Measurements from ENCODE around the gene AACS. TPM values are rescaled to one million over a fixed set of nuclear protein-coding genes. Genes with fewer than 3 reads are reported as not detected.

Gene AACS
- total RNA-seq (2021) (46.8 and 48.5 TPM in 2 replicates), Bru-seq, nascent RNA (percentile 67 among the genes with signal in this experiment), BruChase-seq, experiment 1, labeled RNA remaining after a 2-hour chase (percentile 63 among the genes with signal in this experiment), BruChase-seq, experiment 2, labeled RNA remaining after a 6-hour chase (percentile 62 among the genes with signal in this experiment)
- long read RNA-seq, transcript AACS-201 (18 exons, 3,316 nt): major isoform, 30 of 54 reads
- long read RNA-seq, partial matches to known transcripts: 21 of 54 reads
- long read RNA-seq, other reads (novel, unspliced or antisense): 3 of 54 reads

- H3K9me3 ChIP-seq (ENCODE audit: insufficient read depth, low read depth): no peaks in the 10 kb centered on the region
- no peaks in the 10 kb centered on the region for H3K27me3 ChIP-seq (ENCODE audit: insufficient read depth, low read depth)
- H3K4me2 ChIP-seq: peak within 1 kb of the TSS; percentile 95
- BruUV-seq (replicated peaks): no TSS peak
- no peaks in the 10 kb centered on the region for H3K36me3 ChIP-seq (ENCODE audit: low read depth)
- no peak for TF ChIP-seq CTCF (conservative IDR thresholded peaks at IDR 0.05)
- TF ChIP-seq EZH2 (IDR thresholded peaks at IDR 0.05; ENCODE audit: low read depth): no peak
- H4K20me1 ChIP-seq (ENCODE audit: insufficient read depth): no peaks in the 10 kb centered on the region
- peaks cover 19% of the 10 kb centered on the region for H3K79me2 ChIP-seq (ENCODE audit: low read depth)
- peak within 1 kb of the TSS; percentile 84 for H2AFZ ChIP-seq
- POLR2A ChIA-PET (ENCODE audit: unreplicated experiment): interaction anchor here (0.7 kb wide), 1 partner anchor 1707 kb away, joined by 4 read pairs; no protein-coding TSS in a partner anchor
- no peak within 1 kb of the TSS for H3K27ac ChIP-seq
- H3K4me3 ChIP-seq: peak within 1 kb of the TSS; percentile 90
- peaks cover 16% of the 10 kb centered on the region; the same call in 1 of the 2 replicates for H3K4me1 ChIP-seq (replicated peaks; ENCODE audit: insufficient read depth)
- intact Hi-C loops (cut with micrococcal nuclease; ENCODE audit: unreplicated experiment): loop anchor here (1.0 to 10.0 kb wide), 2 partner anchors 16 to 70 kb away; partner anchors contain the start of gene BRI3BP
- H3K9me2 ChIP-seq (ENCODE audit: insufficient read depth): no peaks in the 10 kb centered on the region
- no peaks in the 10 kb centered on the region for H3F3A ChIP-seq (ENCODE audit: insufficient read depth, low read depth)
- CTCF ChIA-PET: no interaction called here
- DNase-seq: peak; percentile 37 to 66
Observed at GRCh38 chr12:125065021-125065918, at the start of gene AACS. AACS (plus strand) TSS chr12:125065435; CDS start chr12:125065585, 150 bp downstream.

- no TSS peak for BruUV-seq (replicated peaks)
- Histone ChIP-seq H3K9me2 (ENCODE audit: insufficient read depth) (no peaks in the 10 kb centered on the region), H3K36me3 (ENCODE audit: low read depth) (0 out of 2 replicates have a peak, but pooled peaks cover 3% of the 10 kb centered on the region), H3F3A (ENCODE audit: insufficient read depth, low read depth) (no peaks in the 10 kb centered on the region), H4K20me1 (ENCODE audit: insufficient read depth) (no peaks in the 10 kb centered on the region), H3K4me1 (replicated peaks; ENCODE audit: insufficient read depth) (no peaks in the 10 kb centered on the region), H3K27ac (no peak overlapping the region), H3K4me2 (no peak overlapping the region), H2AFZ (no peak overlapping the region), H3K4me3 (no peak overlapping the region), H3K79me2 (ENCODE audit: low read depth) (no peaks in the 10 kb centered on the region), H3K9me3 (ENCODE audit: insufficient read depth, low read depth) (no peaks in the 10 kb centered on the region), H3K27me3 (ENCODE audit: insufficient read depth, low read depth) (no peaks in the 10 kb centered on the region)
- POLR2A ChIA-PET (ENCODE audit: unreplicated experiment): no interaction called here
- DNase-seq: no peak
- CTCF ChIA-PET: interaction anchor here (0.5 to 0.6 kb wide), 2 partner anchors 109 to 132 kb away, joined by 3 to 8 read pairs; no protein-coding TSS in a partner anchor
- TF ChIP-seq EZH2 (IDR thresholded peaks at IDR 0.05; ENCODE audit: low read depth) (no peak), CTCF (conservative IDR thresholded peaks at IDR 0.05) (no peak)
- intact Hi-C loops (cut with micrococcal nuclease; ENCODE audit: unreplicated experiment): no loop called here
Observed at GRCh38 chr12:125015680-125016310, 49.4 kb upstream of the AACS start.

GRCh38 chr12:125017801-125018200 is 47.4 kb upstream of the AACS start:
- Histone ChIP-seq H3K36me3 (ENCODE audit: low read depth) (no peaks in the 10 kb centered on the region), H4K20me1 (ENCODE audit: insufficient read depth) (no peaks in the 10 kb centered on the region), H3K4me1 (replicated peaks; ENCODE audit: insufficient read depth) (no peaks in the 10 kb centered on the region), H3K9me3 (ENCODE audit: insufficient read depth, low read depth) (no peaks in the 10 kb centered on the region), H3K27ac (no peak overlapping the region), H3K27me3 (ENCODE audit: insufficient read depth, low read depth) (no peaks in the 10 kb centered on the region), H3K9me2 (ENCODE audit: insufficient read depth) (no peaks in the 10 kb centered on the region), H3K4me2 (no peak overlapping the region), H3K79me2 (ENCODE audit: low read depth) (no peaks in the 10 kb centered on the region), H2AFZ (no peak overlapping the region), H3F3A (ENCODE audit: insufficient read depth, low read depth) (no peaks in the 10 kb centered on the region), H3K4me3 (no peak overlapping the region)
- TF ChIP-seq CTCF (conservative IDR thresholded peaks at IDR 0.05) (no peak), EZH2 (IDR thresholded peaks at IDR 0.05; ENCODE audit: low read depth) (no peak)
- intact Hi-C loops (cut with micrococcal nuclease; ENCODE audit: unreplicated experiment): no loop called here
- no TSS peak for BruUV-seq (replicated peaks)
- POLR2A ChIA-PET (ENCODE audit: unreplicated experiment): no interaction called here
- CTCF ChIA-PET: no interaction called here
- no peak for DNase-seq
